Measurements from ENCODE around the gene SHISAL1. TPM values are rescaled to one million over a fixed set of nuclear protein-coding genes. Genes with fewer than 3 reads are reported as not detected.

Gene SHISAL1
- total RNA-seq, 1 experiment from 2014 or later: 2.9 TPM

- Histone ChIP-seq H3K79me2 (ENCODE audit: insufficient read depth, low read length) (no peaks in the 10 kb centered on the region), H3K4me1 (ENCODE audit: insufficient read depth, low read length) (no peaks in the 10 kb centered on the region), H3K79me1 (ENCODE audit: insufficient read depth, low read depth, low read length, poor library complexity, severe bottlenecking) (no peaks in the 10 kb centered on the region), H3K27ac (ENCODE audit: insufficient read length, low read depth, low read length) (no peak overlapping the region), H3T11ph (ENCODE audit: low read length) (no peak overlapping the region), H3K18ac (ENCODE audit: insufficient read length, low read depth, low read length) (no peak overlapping the region), H4K20me1 (ENCODE audit: control insufficient read depth, insufficient read depth, insufficient read length) (no peaks in the 10 kb centered on the region), H2BK15ac (ENCODE audit: low read depth, low read length) (no peak overlapping the region), H2BK120ac (ENCODE audit: low read depth, low read length, poor library complexity, severe bottlenecking) (no peak overlapping the region), H4K8ac (replicated peaks; ENCODE audit: insufficient read length, low read depth, low read length) (no peak overlapping the region), H2BK12ac (ENCODE audit: insufficient read length, low read depth, low read length) (no peak overlapping the region), H3K23ac (ENCODE audit: insufficient read length, low read depth, low read length) (no peak overlapping the region), H4K91ac (ENCODE audit: insufficient read length, low read depth, low read length) (no peak overlapping the region), H2BK5ac (ENCODE audit: insufficient read length, low read length) (no peak overlapping the region), H3K14ac (ENCODE audit: insufficient read depth, low read length) (no peak overlapping the region), H2AK5ac (ENCODE audit: insufficient read length, low read length) (no peak overlapping the region), H3K4me2 (ENCODE audit: insufficient read depth, insufficient read length, low read length) (no peak overlapping the region), H4K5ac (ENCODE audit: insufficient read length, low read depth, low read length) (no peak overlapping the region), H3K56ac (ENCODE audit: insufficient read length, low read depth, low read length) (no peak overlapping the region), H3K9me3 (ENCODE audit: control insufficient read depth, low read depth, low read length) (no peaks in the 10 kb centered on the region), H3K27me3 (ENCODE audit: insufficient read depth, low read length) (no peaks in the 10 kb centered on the region), H3K9ac (ENCODE audit: extremely low read depth, insufficient read length, low read length) (no peak overlapping the region), H3K23me2 (ENCODE audit: insufficient read length, low read depth, low read length, poor library complexity, severe bottlenecking) (no peaks in the 10 kb centered on the region), H2BK20ac (ENCODE audit: low read depth, low read length, poor library complexity, severe bottlenecking) (no peak overlapping the region), H2AFZ (ENCODE audit: low read length) (no peak overlapping the region), H3K4ac (ENCODE audit: low read depth, low read length) (no peak overlapping the region)
- H3K27me3 Mint-ChIP-seq (ENCODE audit: low read depth): peaks cover 3% of the 10 kb centered on the region
- peaks cover 21 to 29% of the 10 kb centered on the region in 2 experiments for H3K9me3 Mint-ChIP-seq
- no peak overlapping the region for H3K27ac Mint-ChIP-seq
- H3K36me3 Mint-ChIP-seq (ENCODE audit: insufficient read depth in 1 of 3, low read depth in 3 of 3): peaks cover 13 to 23% (median 16%) of the 10 kb centered on the region in 3 experiments; a peak in 6 of 7 replicates
- no peaks in the 10 kb centered on the region for H3K4me1 Mint-ChIP-seq
- TF ChIP-seq CTCF (conservative IDR thresholded peaks at IDR 0.05): no peak
- WGBS (ENCODE audit: extremely low coverage, insufficient read length, low lambda C conversion rate): no CpG with 5 or more reads among the region's 10 CpGs
- no peak for DNase-seq
- no peak overlapping the region for H3K4me3 Mint-ChIP-seq
These were observed 63.8 kb downstream of the SHISAL1 start for GRCh38 chr22:44248926-44249325.
